Esophagus muscularis mucosa (tissue), 3 donors: Measurements from ENCODE around the gene CREB3L2.

Experiments used
- CTCF ChIP-seq, 3 experiments: fragments of 200-600 bp in 2 of 3; fragments of 450-650 bp in 1 of 3; sonication (generic) in 2 of 3; IDR thresholded peaks; one replicate each; pipeline ENCODE4 v1.5.1; 2017 to 2019; ENCODE audit warnings: antibody characterized with exemption in 3 of 3, mild to moderate bottlenecking in 2 of 3, moderate library complexity in 1 of 3
- POLR2AphosphoS5 ChIP-seq, 2 donors: sonication (generic); formaldehyde crosslinking; IDR thresholded peaks; one replicate each; pipeline ENCODE4 v1.6.1; 2017; ENCODE audit warnings: antibody characterized with exemption in 2 of 2

GRCh38 chr7:137850571-137850970 is 151.3 kb downstream of the CREB3L2 start:
- TF ChIP-seq CTCF (IDR thresholded peaks at IDR 0.05): no peak
- TF ChIP-seq POLR2AphosphoS5 (IDR thresholded peaks at IDR 0.05): no peak
